Measurements from ENCODE around the gene SMTNL2.

GRCh38 chr17:4605826-4606225, 21.5 kb downstream of the SMTNL2 start:
- TF ChIP-seq, protein P1, sequence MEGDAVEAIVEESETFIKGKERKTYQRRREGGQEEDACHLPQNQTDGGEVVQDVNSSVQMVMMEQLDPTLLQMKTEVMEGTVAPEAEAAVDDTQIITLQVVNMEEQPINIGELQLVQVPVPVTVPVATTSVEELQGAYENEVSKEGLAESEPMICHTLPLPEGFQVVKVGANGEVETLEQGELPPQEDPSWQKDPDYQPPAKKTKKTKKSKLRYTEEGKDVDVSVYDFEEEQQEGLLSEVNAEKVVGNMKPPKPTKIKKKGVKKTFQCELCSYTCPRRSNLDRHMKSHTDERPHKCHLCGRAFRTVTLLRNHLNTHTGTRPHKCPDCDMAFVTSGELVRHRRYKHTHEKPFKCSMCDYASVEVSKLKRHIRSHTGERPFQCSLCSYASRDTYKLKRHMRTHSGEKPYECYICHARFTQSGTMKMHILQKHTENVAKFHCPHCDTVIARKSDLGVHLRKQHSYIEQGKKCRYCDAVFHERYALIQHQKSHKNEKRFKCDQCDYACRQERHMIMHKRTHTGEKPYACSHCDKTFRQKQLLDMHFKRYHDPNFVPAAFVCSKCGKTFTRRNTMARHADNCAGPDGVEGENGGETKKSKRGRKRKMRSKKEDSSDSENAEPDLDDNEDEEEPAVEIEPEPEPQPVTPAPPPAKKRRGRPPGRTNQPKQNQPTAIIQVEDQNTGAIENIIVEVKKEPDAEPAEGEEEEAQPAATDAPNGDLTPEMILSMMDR (conservative IDR thresholded peaks at IDR 0.05 in 1 of 2, IDR thresholded peaks at IDR 0.05 in 1 of 2; ENCODE audit: low read depth in 1 of 2, low read length in 2 of 2), result no peak
- TF ChIP-seq EZH2 (IDR thresholded peaks at IDR 0.05; ENCODE audit: low read length, missing control alignments), result no peak
